Activated CD4-positive, alpha-beta T cell treated with anti-CD3 and anti-CD28 coated beads, Interleukin-2, amount 50 U/mL, for 24 hours (primary cell): ENCODE data around the gene CD44.
A peak's percentile ranks its signal among the peaks of the same experiment; 100 is the strongest.
"Not testable (repeated sequence)": the region's sequence is repeated elsewhere in the genome, so short reads cannot be mapped to it uniquely, and the experiment has no call there.

Experiments used
- DNase-seq, 2 donors: peaks; one replicate each; pipeline ENCODE4 v3.0.0-alpha.2; 2020; ENCODE audit warnings: low read depth in 1 of 2, low spot score in 1 of 2

CD44 gene

GRCh38 chr11:35138943-35139721 lies at the start of gene CD44:
TSS of gene CD44 (plus strand) at chr11:35139171. CDS start at chr11:35139304, 133 bp downstream.
- peak; percentile 52 to 74 for DNase-seq

- no peak for DNase-seq
Observed at GRCh38 chr11:35089666-35090065, 49.3 kb upstream of the CD44 start.

GRCh38 chr11:35090125-35090524 lies 48.8 kb upstream of the CD44 start:
- DNase-seq: no peak

GRCh38 chr11:35090991-35091390 lies 48.0 kb upstream of the CD44 start:
- DNase-seq: not testable (repeated sequence)

- DNase-seq: no peak
Observed at GRCh38 chr11:35096723-35097122, 42.2 kb upstream of the CD44 start.

GRCh38 chr11:35097814-35098455 lies 41.0 kb upstream of the CD44 start:
- no peak for DNase-seq

- DNase-seq: no peak
Observed at GRCh38 chr11:35098855-35099254, 40.1 kb upstream of the CD44 start.

GRCh38 chr11:35099278-35100012 lies 39.5 kb upstream of the CD44 start:
- no peak for DNase-seq

GRCh38 chr11:35100013-35100383 lies 39.0 kb upstream of the CD44 start:
- DNase-seq: no peak

- DNase-seq: no peak
Observed at GRCh38 chr11:35101223-35101622, 37.7 kb upstream of the CD44 start.

GRCh38 chr11:35102267-35102666 lies 36.7 kb upstream of the CD44 start:
- no peak for DNase-seq

- DNase-seq: no peak
Observed at GRCh38 chr11:35103366-35104208, 35.4 kb upstream of the CD44 start.

- no peak for DNase-seq
Observed at GRCh38 chr11:35104655-35105054, 34.3 kb upstream of the CD44 start.

GRCh38 chr11:35105319-35106079 lies 33.5 kb upstream of the CD44 start:
- no peak for DNase-seq

GRCh38 chr11:35106595-35106994 lies 32.4 kb upstream of the CD44 start:
- DNase-seq: no peak

GRCh38 chr11:35107861-35108260 lies 31.1 kb upstream of the CD44 start:
- no peak for DNase-seq

GRCh38 chr11:35108336-35108735 lies 30.6 kb upstream of the CD44 start:
- not testable (repeated sequence) for DNase-seq

GRCh38 chr11:35109041-35109440 lies 29.9 kb upstream of the CD44 start:
- no peak for DNase-seq

- no peak for DNase-seq
Observed at GRCh38 chr11:35109827-35110226, 29.1 kb upstream of the CD44 start.
